Gastrocnemius medialis (tissue), 4 donors: ENCODE results near the gene DTNA. TPM values are rescaled to one million over a fixed set of nuclear protein-coding genes. Genes with fewer than 3 reads are reported as not detected.

ENCODE experiments used
- ATAC-seq, 2 donors: fragments of 150-250 bp; one replicate each; pipeline ENCODE4 v1.9.1; 2016
- DNase-seq, 2 donors: peaks; one replicate each; pipeline ENCODE4 v3.0.0-alpha.2; 2019
- H3K27ac ChIP-seq, 4 donors: fragments of 200-600 bp; sonication (generic); 1 replicate in 1 of 4; 2 replicates in 3 of 4; pipeline ENCODE4 v1.5.1; 2016 to 2018; ENCODE audit warnings: mild to moderate bottlenecking in 2 of 4, moderate library complexity in 1 of 4
- H3K27me3 ChIP-seq, 3 donors: fragments of 200-600 bp; sonication (generic) in 2 of 3; 1 replicate in 1 of 3; 2 replicates in 2 of 3; pipeline versions ENCODE4 v1.5.1 to v1.6.0; 2016 to 2019; ENCODE audit warnings: mild to moderate bottlenecking in 1 of 3, moderate library complexity in 1 of 3
- H3K36me3 ChIP-seq, 2 donors: fragments of 200-600 bp; sonication (generic) in 1 of 2; one replicate each; pipeline ENCODE4 v1.5.1; 2017 to 2018
- H3K4me1 ChIP-seq, 2 donors: fragments of 200-600 bp; sonication (generic) in 1 of 2; one replicate each; pipeline ENCODE4 v1.5.1; 2016 to 2017; ENCODE audit warnings: mild to moderate bottlenecking in 2 of 2
- H3K4me3 ChIP-seq, 4 donors: fragments of 200-600 bp; sonication (generic) in 3 of 4; 1 replicate in 1 of 4; 2 replicates in 3 of 4; pipeline ENCODE4 v1.5.1; 2016 to 2019; ENCODE audit warnings: mild to moderate bottlenecking in 2 of 4
- H3K9me3 ChIP-seq, 3 donors: fragments of 200-600 bp; sonication (generic) in 2 of 3; 1 replicate in 1 of 3; 2 replicates in 2 of 3; pipeline ENCODE4 v1.5.1; 2016 to 2019
- CTCF ChIP-seq, 5 experiments: fragments of 450-650 bp in 3 of 5; fragments of 200-600 bp in 2 of 5; sonication (generic) in 2 of 5; IDR thresholded peaks in 4 of 5; conservative IDR thresholded peaks in 1 of 5; 1 replicate in 4 of 5; 2 replicates in 1 of 5; pipeline ENCODE4 v1.5.1; 2016 to 2019; ENCODE audit warnings: antibody characterized with exemption in 5 of 5, mild to moderate bottlenecking in 3 of 5, moderate library complexity in 3 of 5
- POLR2A ChIP-seq, 2 donors: fragments of 450-650 bp; IDR thresholded peaks; one replicate each; pipeline ENCODE4 v1.6.1; 2017; ENCODE audit warnings: antibody characterized with exemption in 2 of 2, mild to moderate bottlenecking in 2 of 2, moderate library complexity in 2 of 2
- in situ Hi-C, 4 donors: fragments of 200-750 bp; cut with MboI; loops; one replicate each; pipeline versions ENCODE4 v1.15.0 to v1.8.0; 2017; ENCODE audit warnings: low sequenced_read_pairs in 4 of 4
- intact Hi-C: fragments of 100-400 bp; cut with DNase I; formaldehyde crosslinking; loops from one replicate; pipeline ENCODE4 v1.15.1; 2023; ENCODE audit warnings: low total_unique reads
- total RNA-seq, 4 donors: library from RNA; depleted of rRNA; stranded (reverse); fragments of >200 nt; gene quantifications; one replicate each; pipeline versions ENCODE4 v1.1.0 to v1.2.3, GENCODE V29; 2016

Gene DTNA
- total RNA-seq, 4 donors from 2014 or later = 38.6 to 63.9 (median 56.1) TPM

GRCh38 chr18:34841891-34842290 lies 131.8 kb downstream of the DTNA start:
- Histone ChIP-seq H3K36me3 (no peaks in the 10 kb centered on the region), H3K4me3 (no peak overlapping the region), H3K9me3 (no peaks in the 10 kb centered on the region), H3K27me3 (no peaks in the 10 kb centered on the region), H3K27ac (no peak overlapping the region), H3K4me1 (peaks cover 33 to 41% of the 10 kb centered on the region in 2 donors)
- in situ Hi-C loops = no loop called here
- intact Hi-C loops = no loop called here
- TF ChIP-seq POLR2A (IDR thresholded peaks at IDR 0.05) (no peak), CTCF (IDR thresholded peaks at IDR 0.05 in 4 of 5, conservative IDR thresholded peaks at IDR 0.05 in 1 of 5) (no peak)
- ATAC-seq (no peak), DNase-seq (no peak)

- intact Hi-C loops (no loop called here), in situ Hi-C loops (no loop called here)
- ATAC-seq (no peak), DNase-seq (no peak)
- no peaks in the 10 kb centered on the region for H3K27me3 ChIP-seq
- H3K9me3 ChIP-seq = no peaks in the 10 kb centered on the region
- no peaks in the 10 kb centered on the region for H3K36me3 ChIP-seq
- no peak for TF ChIP-seq CTCF (IDR thresholded peaks at IDR 0.05 in 4 of 5, conservative IDR thresholded peaks at IDR 0.05 in 1 of 5)
- TF ChIP-seq POLR2A (IDR thresholded peaks at IDR 0.05) = no peak
- H3K4me1 ChIP-seq = peaks cover 15 to 30% of the 10 kb centered on the region in 2 donors
- H3K4me3 ChIP-seq = no peak overlapping the region
- no peak overlapping the region for H3K27ac ChIP-seq
Measured at GRCh38 chr18:34844072-34844471, 134.0 kb downstream of the DTNA start.

- in situ Hi-C loops = no loop called here
- Histone ChIP-seq H3K4me3 (no peak overlapping the region), H3K4me1 (peaks cover 7 to 24% of the 10 kb centered on the region in 2 donors), H3K27me3 (no peaks in the 10 kb centered on the region), H3K36me3 (no peaks in the 10 kb centered on the region), H3K9me3 (no peaks in the 10 kb centered on the region), H3K27ac (no peak overlapping the region)
- TF ChIP-seq POLR2A (IDR thresholded peaks at IDR 0.05) (no peak), CTCF (IDR thresholded peaks at IDR 0.05 in 4 of 5, conservative IDR thresholded peaks at IDR 0.05 in 1 of 5) (no peak)
- DNase-seq = no peak
- intact Hi-C loops = no loop called here
- no peak for ATAC-seq
Measured at GRCh38 chr18:34844732-34845459, 134.8 kb downstream of the DTNA start.

GRCh38 chr18:34847408-34847807 lies 137.3 kb downstream of the DTNA start:
- in situ Hi-C loops = no loop called here
- intact Hi-C loops = no loop called here
- TF ChIP-seq POLR2A (IDR thresholded peaks at IDR 0.05) (no peak), CTCF (IDR thresholded peaks at IDR 0.05 in 4 of 5, conservative IDR thresholded peaks at IDR 0.05 in 1 of 5) (no peak)
- ATAC-seq = no peak
- no peak overlapping the region for H3K27ac ChIP-seq
- no peaks in the 10 kb centered on the region for H3K9me3 ChIP-seq
- DNase-seq = no peak
- no peak overlapping the region for H3K4me3 ChIP-seq
- no peaks in the 10 kb centered on the region for H3K4me1 ChIP-seq
- H3K36me3 ChIP-seq = no peaks in the 10 kb centered on the region
- H3K27me3 ChIP-seq = no peaks in the 10 kb centered on the region

GRCh38 chr18:34848156-34848555 lies 138.1 kb downstream of the DTNA start:
- no peaks in the 10 kb centered on the region for H3K9me3 ChIP-seq
- H3K4me3 ChIP-seq = no peak overlapping the region
- no peaks in the 10 kb centered on the region for H3K36me3 ChIP-seq
- DNase-seq (no peak), ATAC-seq (no peak)
- no peak overlapping the region for H3K27ac ChIP-seq
- intact Hi-C loops (no loop called here), in situ Hi-C loops (no loop called here)
- H3K27me3 ChIP-seq = no peaks in the 10 kb centered on the region
- TF ChIP-seq POLR2A (IDR thresholded peaks at IDR 0.05) = no peak
- no peaks in the 10 kb centered on the region for H3K4me1 ChIP-seq
